C4-2B (cell line): ENCODE data around the gene MED9.

Experiments used
- CTCF ChIP-seq: fragments of 450-650 bp; conservative IDR thresholded peaks from 2 replicates; pipeline ENCODE4 v1.5.1; 2017; ENCODE audit warnings: mild to moderate bottlenecking
- ZFX ChIP-seq: fragments of 450-650 bp; IDR thresholded peaks from 2 replicates; pipeline ENCODE4 v1.6.1; 2017

GRCh38 chr17:17472333-17472920 is 4.4 kb upstream of the MED9 start:
- TF ChIP-seq CTCF (no peak), ZFX (no peak)
